ENCODE results near the gene USP50.
"Not testable (repeated sequence)": the region's sequence is repeated elsewhere in the genome, so short reads cannot be mapped to it uniquely, and the experiment has no call there.

USP50 gene

DNA sequence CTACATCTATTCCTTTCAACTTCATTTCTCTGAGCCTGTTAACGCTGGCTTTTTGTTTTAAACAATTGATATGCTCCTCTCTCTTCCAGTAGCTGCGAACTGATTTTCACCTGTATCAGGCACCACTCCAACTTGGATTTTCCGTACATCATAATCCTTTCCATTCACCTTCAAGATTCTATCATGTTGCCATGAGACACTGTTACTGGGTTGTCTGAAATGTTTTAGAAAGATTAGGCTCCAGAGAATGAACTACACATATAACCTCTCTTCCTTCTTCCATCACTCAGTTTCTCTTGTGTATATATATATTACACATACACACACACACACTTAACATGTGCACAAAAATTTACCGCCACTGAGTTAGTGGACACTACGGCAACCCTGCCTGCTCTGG is at the start of gene USP50:
Gene USP50, minus strand, starts transcription at position 101 of the 400 bp plus-strand sequence. CDS start 141 bp downstream, outside the sequence.
- DNase-seq, result no peak

DNA sequence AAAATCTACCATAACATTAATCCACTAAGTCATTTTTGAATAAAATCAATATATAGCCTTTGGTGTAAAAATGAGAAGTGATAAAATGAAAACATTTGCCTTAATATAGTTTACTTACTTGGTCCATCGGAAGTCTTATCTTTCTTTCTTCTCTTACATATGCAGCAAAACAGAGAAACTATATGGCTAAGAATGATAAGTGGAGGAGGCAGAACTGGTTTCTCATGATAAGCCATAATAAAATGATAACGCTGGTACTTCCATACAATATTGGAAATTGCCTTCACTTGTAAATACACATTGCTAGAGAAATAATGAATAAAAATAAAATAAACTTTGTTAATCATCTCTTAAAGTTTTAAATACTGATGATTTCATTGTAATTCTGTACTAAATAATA is 47.8 kb upstream of the USP50 start:
- DNase-seq, result no peak

DNA sequence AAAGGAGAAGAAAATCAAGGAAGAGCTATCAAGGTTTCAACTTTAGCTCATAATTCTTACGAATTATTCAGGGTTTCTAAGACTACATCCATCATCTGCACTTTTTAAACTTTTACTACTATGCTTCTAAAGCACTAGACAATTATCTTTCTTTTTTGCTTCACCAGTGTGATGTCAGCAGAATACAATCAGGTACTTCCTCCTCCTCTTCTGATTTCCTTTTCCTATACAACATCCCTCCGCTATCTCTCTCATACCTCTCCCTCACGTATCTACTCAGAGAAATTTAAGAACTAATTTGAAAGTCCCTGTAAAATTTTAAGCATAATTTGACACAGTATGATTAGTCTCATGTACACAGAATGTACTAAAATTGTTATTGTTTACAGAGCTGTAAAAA is 47.3 kb upstream of the USP50 start:
- DNase-seq, result no peak

DNA sequence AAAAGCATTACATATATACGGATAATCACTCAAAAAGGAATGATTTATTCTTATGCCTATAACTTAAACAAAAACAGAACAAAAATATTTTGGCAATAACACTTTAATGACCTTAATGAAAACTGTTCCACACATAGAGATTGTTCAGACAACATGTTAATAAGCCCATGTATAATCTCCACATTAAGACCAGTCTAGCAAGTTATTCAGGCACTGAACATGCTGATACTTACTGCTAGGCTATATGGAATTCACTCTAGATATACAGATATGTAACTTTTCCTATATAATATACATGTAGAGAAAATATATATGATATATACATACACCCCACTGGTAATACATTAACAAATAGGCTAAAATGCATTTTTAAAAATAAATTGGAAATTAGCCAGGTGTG is 43.8 kb upstream of the USP50 start:
- DNase-seq, result no peak

DNA sequence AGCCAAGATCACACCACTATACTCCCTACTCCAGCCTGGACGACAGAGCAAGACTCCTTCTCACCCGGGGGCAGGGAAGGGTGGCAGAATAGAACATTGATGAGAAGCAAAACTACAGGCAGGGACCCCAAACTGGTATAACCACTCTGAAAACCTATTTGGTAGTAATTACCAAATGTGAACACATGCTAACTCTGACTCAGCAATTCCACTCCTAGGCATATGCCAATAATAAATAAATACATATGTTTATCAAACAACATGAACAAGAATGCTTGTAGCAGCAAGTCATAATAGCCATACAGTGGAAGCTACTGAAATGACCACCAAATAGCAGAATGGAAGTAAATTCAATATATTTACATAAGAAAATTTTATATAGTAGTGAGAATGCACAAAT is 31.0 kb upstream of the USP50 start:
- DNase-seq, result no peak

DNA sequence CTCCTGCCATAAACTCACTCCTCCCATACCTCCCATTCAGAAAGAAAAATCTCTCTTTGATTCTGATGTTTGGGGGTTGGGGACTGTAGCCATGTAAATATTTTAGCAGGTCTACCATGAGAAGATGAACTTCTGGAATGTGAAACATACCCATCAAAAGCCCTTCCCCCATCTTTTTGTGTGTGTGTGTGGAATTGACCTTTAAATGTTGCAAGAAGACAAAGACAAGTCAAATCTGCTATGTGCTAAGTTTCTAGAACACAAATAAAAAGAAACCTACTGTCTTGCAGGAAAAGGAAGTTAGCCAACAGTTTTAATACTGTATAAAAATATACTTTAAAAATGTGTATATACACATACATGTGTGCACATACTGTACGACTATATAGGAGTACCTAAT is 29.7 kb upstream of the USP50 start:
- no peak for DNase-seq

DNA sequence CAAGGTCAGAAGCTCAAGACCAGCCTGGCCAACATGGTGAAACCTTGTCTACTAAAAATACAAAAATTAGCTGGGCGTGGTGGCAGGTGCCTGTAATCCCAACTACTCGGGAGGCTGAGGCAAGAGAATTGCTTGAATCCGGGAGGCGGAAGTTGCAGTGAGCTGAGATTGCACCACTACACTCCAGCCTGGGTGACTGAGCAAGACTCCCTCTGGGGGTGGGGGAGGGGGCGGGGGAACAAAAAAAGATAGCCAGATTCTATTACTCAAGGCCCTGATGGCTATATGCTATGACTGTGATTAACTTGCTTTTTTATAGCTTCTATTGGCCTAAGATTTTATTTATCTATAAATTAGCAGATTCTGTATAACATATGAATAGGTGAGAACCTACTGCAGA is 27.4 kb upstream of the USP50 start:
- DNase-seq, result not testable (repeated sequence)

DNA sequence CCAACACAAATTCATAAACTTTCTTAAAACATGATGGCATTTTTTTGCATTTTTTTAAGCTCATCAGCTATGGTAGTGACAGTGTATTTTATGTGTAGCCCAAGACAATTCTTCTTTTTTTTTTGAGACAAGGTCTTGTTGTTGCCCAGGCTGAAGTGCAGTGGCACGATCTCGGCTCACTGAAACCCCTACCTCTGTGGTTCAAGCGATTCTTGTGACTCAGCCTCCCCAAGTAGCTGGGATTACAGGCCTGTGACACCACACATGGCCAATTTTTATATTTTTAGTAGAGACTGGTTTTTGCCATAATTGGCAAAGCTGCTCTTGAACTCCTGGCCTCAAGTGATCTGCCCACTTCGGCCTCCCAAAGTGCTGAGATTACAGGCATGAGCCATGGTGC is 17.3 kb upstream of the USP50 start:
- DNase-seq, result no peak

DNA sequence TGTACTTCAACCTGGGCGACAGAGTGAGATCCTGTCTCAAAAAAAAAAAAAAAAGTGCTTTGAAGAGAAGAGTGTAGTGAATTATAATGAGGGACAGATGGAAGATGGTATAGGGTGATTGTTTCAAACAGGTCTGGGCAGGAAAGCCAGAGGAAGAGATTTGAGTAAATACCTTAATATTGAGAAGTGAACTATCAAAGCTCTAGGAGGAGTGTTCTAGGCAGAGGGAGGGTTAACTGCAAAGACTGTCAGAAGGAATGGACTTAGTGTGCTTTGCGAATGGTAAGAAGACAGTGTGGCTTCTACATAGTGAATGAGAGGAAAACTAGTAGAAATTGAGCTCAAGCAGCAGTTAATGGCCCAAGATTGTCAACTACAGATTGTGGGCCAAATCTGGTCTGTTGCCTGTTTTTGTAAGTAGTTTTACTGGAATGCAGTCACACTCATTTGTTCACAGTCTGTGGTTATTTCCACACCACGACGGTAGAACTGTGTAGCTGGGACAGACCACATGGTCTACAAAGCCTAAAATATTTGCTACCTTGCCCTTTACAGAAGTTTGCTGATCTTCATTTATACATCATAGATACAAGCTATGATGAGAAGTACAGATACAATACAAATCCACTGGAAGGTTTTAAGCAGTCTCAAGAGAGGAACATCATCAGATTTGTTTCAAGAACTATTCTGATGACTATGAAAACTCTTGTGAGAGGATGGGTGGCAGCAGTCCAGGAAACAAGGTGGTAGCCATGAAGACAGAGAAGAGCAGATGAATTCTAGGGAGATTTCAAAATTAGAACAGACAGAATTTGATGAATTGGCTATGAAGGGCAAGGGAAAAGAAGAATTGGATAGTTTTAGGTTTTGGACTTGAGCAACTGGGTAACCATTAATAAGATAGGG is 16.5 kb upstream of the USP50 start:
- no peak for DNase-seq

DNA sequence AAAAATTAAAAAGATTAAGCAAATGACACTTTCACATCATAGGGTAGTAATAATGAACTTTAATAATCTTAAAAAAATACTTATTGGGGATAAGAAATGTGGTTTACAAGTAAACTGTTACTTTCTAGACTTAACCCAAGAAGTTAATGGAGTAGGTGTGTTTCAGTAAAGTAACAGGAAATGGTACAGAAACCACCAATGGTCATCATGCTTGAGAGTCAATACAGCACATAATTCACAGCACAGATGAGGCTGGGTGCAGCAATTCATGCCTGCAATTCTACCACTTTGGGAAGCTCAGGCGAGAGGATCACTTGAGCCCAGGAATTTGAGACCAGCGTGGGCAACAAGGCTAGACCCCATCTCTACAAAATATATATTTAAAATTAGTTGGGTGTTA is 11.5 kb upstream of the USP50 start:
- no peak for DNase-seq

DNA sequence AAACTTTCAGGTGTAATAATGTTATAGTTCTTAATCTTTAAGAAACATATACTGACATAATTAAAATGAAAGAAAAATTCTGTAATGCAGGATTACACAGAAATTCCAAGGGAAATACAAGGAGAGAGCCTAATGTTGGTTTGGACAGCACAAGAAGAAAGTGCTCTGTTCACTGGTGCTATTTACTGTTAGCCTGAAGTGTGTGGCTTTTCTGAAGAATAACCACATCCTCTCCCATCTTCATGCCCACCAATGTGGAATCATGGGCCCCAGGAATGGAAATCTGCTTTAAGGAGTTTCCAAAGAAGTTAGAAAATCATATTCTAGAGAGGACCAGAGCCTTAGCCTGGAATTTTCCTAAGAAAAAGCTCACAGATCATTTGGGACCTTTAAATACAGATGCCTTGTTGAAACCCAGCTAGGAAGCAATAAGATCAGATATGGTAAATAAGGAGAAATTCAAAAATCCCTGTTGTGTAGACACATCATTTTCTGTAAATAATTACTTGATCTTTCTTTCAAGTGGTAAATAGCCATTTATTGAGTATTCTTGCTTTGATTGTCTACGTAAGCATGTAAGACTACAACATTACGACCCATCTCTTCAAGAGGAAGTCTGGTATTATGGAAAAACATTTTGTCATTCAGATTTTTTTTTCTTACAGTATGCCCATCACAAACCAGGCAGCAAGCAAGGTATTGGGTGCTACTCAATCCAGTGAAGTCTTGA is 10.3 kb upstream of the USP50 start:
- DNase-seq, result no peak

DNA sequence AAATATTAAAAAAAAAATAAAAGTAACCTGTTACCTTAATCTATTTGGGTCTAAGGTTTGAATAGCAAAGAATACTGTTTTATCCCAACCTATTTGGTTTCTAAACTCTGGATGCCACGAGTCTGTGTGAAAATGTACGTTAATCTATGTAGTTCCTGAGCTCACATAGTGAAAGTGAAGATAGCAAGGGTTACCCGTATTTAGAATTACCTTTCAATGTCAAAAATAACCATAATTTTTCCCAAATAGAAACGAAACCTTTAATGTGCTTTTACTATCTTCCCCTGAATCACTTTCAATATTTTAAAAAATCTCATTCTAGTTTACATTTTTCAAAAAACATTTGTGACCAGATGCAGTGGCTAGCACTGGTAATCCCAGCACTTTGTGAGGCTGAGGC is 5.8 kb upstream of the USP50 start:
- no peak for DNase-seq

DNA sequence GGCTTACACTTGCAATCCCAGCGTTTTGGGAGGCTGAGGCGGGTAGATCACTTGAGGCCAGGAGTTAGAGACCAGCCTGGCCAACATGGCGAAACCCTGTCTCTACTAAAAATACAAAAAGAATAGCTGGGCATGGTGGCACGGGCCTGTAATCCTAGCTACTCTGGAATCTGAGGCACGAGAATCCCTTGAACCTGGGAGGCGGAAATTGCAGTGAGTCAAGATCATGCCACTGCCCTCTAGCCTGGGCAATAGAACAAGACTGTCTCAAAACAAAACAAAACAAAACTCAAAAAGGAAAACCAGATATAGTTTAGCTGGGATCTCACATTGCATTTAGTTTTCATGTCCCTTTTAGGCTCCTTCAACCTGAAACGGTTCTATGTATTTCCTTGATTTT is 2.9 kb upstream of the USP50 start:
- DNase-seq, result no peak

DNA sequence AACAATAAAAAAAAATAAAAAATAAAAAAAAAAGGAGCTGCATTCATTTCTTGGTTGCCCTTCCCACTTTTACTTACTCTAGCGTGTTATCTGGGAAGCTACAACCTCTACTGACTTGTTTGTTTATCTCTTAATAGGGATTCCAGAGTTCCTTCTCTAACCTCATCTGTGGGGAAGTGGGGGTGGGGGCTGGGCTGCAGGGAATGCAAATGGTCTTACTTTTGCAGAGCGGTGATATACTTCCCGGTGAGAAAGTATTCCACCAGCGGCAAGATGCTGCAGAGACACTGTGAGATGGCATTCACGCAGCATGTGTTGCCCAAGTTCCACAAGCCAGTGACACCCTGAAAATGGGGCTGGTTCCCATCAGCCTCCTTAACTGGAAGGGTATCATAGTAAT is 2.1 kb downstream of the USP50 start:
- no peak for DNase-seq

DNA sequence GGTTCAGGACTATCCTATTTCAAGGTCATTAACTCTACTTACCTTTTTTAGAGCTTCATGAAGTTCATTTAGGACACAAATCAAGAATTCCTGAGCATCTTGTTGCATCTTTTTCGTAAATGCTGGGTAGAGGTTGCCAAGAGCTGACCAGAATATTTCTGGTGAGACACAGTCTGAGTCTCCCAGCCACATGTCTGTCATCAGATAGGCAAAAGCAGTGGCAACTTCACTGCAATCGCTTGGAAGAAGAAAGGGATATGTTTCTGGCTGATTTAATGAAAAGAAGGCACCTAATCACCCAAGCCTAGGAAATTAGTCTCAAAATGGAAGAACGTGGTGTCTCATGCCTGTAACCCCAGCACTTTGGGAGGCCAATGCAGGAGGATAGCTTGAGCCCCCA is 2.9 kb downstream of the USP50 start:
- DNase-seq, result no peak

DNA sequence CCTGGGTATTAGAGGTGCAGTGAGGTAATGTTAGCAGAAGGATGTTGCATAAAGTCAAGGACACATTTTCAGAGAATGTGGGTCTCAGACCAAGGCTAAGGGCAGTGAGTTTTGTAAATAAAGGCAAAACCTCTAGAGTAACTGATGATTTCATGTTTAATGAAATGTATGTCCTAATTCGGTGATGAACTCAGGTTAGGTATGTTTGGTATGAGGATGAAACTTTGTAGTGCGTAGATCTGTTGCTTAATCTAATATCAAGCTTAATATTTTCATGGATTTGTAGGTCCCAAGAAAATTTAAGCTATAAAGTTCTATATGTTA is 3.6 kb downstream of the USP50 start:
- DNase-seq, result no peak

DNA sequence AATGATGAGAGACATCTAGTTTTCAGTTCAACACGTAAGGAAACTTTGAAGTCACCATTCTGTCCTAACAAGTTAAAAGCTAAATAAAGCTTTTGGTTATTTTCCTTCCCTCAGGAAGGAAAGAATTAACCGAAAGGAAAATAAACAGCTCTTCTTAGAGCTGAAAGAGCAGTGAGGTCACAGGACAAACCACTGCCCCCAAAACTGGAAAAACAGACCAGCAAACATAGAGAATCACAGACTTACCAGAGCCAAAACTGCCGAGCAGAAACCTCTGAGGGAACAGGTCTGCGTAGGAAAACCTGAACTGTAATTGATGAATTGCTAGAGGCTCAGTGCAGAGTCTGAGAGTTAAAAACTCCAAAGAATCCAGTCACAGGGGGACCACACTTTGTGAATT is 14.7 kb downstream of the USP50 start:
- no peak for DNase-seq

DNA sequence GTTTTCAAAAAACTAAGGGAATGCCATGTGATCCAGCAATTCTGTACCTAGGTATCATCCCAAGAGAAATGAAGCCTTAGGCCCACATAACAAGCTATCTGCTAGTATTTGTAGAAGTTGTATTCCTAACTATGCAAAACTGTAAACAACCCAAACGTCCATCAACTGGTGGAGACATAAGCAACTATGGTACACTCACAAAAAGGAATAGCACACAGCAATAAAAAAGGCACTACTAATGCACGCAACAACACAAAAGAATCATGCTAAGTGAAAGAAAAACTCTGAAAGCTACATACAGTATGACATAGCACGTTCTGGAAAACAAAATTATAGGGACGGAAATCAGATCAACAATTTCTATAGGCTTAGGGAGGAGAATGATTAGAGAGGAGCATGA is 15.3 kb downstream of the USP50 start:
- DNase-seq, result no peak

DNA sequence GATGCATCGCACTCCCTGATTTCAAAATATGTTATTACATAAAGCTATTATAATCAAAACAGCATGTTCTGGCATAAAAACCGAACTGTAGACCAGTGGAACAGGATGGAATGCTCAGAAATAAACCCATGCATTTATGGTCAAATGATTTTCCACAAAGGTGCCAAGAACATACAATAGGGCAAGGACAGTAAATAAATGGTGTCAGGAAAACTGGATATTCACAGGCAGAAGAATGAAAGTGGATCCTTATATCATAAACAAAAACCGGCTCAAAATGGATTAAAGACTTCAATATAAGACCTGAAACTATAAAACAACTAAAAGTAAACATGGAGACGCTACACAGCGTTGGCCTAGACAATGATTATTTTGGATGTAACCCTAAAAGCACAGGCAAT is 22.6 kb downstream of the USP50 start:
- DNase-seq, result no peak

DNA sequence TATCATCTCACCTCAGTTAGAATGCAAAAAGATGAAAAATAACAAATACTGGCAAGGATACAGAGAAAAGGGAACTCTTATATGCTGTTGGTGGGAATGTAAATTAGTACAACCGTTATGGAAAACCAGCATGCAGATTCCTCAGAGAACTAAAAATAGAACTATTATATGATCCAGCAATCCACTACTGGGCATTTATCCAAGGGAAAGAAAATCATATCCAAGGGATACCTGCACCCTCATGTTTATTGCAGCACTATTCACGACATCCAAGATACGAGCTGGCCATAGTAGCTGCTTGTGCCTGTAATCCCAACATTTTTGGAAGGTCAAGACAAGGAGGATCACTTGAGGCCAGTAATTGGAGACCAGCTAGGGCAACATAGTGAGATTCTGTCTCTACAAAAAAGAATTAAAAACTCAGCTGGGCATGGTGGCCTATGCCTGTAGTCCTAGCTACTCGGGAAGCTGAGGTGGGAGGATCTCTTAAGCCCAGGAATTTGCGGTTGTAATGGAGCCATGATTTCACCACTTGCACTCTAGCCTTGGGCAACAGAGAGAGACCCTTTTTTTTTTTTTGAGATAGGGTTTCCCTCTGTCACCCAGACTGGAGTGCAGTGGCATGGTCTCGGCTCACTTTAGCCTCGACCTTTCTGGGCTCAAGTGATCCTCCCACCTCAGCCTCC is 26.6 kb downstream of the USP50 start:
- DNase-seq, result no peak

DNA sequence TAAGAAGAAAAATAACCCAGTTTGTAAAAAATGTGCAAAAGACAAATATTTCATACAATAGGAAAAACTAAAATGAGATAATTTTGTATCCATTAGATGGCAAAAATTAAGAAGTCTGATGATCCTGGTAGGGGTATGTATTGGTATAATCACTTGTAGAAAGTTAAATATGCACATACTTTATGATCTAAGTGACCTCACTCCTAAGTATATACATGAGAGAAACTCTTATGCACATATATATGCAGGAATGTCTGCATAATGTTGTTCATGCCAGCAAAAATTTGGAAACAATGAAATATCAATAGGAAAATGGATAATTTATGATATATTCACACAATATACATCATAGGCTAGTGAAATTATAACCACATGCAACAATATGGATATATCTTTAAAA is 33.5 kb downstream of the USP50 start:
- no peak for DNase-seq

DNA sequence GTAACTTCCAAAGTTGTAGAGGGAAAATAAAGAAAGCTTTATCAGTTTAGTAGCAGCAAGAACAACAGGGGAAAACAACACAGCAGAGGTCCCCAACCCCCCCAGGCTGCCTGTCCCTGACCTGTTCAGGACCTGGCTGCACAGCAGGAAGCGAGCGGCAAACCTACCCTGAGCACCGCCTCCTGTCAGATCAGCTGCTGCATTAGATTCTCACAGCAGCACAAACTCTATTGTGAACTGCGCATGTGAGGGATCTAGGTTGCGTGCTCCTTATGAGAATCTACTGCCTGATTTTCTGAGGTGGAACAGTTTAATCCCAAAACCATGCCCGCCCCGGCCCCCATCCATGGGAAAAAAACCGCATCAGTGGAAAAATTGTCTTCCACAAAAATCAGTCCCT is 40.3 kb downstream of the USP50 start:
- no peak for DNase-seq

DNA sequence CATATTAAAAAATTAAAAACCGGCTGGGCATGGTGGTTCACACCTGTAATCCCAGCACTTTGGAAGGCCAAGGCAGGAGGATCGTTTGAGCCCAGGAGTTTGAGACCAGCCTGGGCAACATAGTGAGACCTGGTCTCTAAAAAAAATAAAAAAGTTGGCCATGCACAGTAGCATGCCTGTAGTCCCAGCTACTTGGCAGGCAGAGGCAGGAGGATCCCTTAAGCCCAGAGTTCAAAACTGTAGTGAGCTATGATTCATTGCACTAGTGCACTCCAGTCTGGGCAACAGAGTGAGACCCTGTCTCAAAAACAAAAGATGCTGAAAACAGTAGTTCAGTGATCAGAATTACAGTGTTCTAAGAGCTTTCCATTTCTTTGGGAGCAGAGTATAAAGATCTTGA is 40.8 kb downstream of the USP50 start:
- DNase-seq, result not testable (repeated sequence)

DNA sequence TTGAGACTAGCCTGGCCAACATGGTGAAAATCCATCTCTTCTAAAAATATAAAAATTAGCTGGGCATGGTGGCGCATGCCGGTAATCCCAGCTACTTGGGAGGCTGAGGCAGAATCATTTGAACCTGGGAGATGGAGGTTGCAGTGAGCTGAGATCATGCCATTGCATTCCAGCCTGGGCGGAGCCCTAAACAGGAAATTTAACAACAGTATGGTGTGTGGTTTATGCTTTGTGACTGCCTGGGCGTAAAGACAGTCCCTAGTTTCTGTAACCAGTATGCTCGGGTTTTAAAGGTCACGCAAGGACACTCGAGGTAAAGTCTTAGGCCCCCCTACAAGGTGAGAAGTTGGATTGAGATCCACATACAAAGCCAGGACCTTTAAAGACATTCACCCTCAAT is 43.3 kb downstream of the USP50 start:
- DNase-seq, result no peak
